Activated CD8-positive, alpha-beta memory T cell treated with anti-CD3 and anti-CD28 coated beads, Interleukin-2, amount 50 U/mL, for 1 hour (primary cell): ENCODE measurements around the gene DMTF1.
A peak's percentile ranks its signal among the peaks of the same experiment; 100 is the strongest.
"Not testable (repeated sequence)": the region's sequence is repeated elsewhere in the genome, so short reads cannot be mapped to it uniquely, and the experiment has no call there.

Experiments
- DNase-seq: peaks from one replicate; pipeline ENCODE4 v3.0.0-alpha.2; 2020; ENCODE audit errors: extremely low read depth

DMTF1 gene, protein sequence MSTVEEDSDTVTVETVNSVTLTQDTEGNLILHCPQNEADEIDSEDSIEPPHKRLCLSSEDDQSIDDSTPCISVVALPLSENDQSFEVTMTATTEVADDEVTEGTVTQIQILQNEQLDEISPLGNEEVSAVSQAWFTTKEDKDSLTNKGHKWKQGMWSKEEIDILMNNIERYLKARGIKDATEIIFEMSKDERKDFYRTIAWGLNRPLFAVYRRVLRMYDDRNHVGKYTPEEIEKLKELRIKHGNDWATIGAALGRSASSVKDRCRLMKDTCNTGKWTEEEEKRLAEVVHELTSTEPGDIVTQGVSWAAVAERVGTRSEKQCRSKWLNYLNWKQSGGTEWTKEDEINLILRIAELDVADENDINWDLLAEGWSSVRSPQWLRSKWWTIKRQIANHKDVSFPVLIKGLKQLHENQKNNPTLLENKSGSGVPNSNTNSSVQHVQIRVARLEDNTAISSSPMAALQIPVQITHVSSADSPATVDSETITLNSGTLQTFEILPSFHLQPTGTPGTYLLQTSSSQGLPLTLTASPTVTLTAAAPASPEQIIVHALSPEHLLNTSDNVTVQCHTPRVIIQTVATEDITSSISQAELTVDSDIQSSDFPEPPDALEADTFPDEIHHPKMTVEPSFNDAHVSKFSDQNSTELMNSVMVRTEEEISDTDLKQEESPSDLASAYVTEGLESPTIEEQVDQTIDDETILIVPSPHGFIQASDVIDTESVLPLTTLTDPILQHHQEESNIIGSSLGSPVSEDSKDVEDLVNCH

DNA sequence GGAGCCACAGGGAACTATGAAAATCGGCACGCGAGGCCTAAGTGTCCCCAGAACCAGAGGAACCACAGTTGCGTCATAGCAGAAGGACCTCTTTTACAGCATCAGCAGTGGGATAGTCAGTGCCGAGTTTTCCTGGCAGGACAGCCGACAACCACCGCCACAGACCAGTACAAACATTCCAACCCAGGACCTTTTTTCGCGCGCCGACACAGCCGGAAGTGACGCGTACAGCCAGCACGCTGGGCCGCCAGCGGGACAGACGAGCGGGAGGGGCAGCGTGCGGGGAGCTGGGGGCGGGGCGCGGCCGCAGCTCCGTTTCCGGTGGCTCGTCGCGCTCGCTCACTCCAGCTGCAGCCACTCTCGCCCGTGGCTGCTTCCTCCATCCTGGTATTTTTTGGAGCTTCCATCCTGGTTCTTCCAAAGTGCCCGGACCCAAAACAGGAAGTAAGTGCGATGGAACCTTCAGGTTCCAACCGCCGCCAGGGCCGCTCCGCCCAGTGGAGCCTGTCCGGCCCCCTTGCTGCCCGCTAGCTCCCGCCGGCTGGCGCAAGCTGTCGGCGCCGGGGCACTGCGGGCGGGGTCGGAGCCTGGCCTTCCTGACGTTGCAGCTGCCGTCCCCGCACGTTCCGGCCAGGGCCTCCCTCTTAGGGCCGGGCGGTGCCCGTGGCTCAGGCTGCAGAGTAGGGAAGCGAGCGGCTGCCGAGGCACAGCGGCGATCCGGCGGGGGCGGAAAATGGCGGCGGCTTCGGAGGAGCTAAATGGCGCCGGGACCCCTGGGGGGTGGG lies at the start of gene DMTF1:
TSS of gene DMTF1 (plus strand) at position 342 of the 785 bp plus-strand sequence. CDS start 12,489 bp downstream, outside the sequence.
- DNase-seq = peak; percentile 53

DNA sequence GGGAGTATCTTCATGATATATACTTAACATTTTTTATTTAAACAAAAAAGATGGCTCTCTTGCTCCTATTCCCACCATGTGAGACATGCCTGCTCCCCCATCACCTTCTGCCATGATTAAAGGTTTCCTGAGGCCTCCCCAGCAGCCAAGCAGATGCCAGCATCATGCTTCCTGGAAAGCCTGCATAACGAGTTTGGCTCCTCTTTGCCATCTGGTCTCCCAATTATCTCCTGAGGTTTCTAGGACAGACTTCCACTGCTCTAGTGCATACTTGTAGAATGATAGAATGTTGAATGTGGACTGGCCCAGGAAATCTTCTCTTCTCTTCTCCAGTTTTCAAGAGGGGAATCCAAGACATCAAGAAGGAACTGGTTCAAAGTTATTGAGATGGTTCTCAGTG lies 46.9 kb upstream of the DMTF1 start:
- no peak for DNase-seq

DNA sequence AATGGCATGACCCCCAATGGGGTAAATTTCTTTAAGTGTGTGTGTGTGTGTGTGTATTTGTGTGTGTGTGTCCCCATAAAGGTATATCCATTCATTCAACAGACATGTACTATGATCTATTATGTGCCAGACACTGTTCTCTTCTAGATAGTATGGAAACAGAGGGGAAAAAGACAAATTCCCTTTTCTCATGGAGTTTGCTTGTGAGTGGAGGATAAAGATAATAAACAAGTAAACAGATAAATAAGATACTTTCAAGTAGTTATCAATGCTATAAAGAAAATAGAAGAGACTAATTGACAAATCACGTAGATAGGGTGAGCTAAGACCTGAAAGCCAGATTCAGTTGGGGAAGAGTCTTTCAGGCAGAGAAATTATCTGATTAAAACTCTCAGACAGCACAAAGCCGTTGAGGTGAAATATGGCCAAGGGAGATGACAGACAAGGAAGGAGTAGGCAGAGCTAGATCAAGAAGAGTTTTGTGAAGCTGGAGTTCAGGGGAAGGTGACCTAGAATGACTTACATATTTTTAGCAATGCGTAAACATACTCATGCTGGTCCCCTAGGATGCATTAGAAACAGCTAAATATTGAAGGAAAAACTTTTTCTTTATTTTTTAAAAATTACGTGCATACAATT lies 45.2 kb upstream of the DMTF1 start:
- no peak for DNase-seq

DNA sequence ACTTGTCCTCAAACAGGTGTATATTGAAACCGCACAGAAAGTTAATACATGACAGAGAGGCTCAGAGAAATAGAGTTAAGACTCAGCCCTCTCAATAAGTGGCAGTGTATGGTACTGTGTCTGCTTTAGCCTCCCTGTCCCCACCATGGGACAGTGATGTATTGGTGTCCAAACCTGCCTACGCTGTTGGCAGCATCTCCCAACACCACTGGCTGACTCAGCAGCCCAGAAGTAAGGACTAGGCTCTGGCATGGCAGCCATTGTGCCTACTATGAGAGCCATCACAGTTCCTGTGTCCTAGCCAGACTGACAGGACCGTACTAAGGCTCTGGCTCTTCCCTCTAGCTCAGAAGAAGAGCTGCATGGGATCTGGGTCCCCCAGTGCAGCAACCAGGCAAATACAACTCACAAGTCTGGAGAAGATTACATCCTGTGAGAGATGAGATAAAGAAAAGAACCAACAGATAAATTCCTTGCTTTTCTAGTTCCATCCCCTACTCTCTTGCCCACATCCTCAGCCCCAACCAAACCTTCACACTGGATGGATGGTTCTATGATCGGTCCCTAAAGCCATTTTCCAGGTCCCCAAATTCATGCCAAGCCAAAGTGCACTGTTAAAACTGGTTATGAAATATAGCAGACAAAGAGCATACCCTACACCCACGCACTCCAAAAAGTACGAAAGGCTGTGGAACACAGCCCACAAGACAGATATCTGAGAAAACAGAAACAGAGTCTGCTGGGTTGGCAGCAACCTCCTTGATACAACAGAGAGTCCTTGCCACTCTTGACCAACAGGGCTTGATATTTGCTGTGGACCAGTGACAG lies 44.1 kb upstream of the DMTF1 start:
- no peak for DNase-seq

DNA sequence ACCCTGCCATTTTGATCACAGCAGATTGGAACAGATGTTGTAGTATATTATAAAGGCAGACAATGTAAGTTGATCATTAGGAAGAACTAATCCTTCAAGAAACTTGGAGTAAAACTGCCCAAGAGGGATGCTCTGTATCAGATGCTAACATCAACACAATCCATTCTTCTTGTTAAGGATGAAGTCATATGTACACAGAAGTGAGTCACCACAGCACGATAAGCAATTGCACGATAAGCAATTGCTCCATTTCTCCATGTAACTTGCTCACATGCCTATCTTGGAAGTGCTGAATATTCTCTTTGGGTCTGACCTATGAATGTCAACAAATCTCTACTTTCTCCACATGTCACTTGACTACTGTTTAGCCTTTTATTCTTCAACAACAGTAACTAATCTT lies 41.5 kb upstream of the DMTF1 start:
- no peak for DNase-seq

DNA sequence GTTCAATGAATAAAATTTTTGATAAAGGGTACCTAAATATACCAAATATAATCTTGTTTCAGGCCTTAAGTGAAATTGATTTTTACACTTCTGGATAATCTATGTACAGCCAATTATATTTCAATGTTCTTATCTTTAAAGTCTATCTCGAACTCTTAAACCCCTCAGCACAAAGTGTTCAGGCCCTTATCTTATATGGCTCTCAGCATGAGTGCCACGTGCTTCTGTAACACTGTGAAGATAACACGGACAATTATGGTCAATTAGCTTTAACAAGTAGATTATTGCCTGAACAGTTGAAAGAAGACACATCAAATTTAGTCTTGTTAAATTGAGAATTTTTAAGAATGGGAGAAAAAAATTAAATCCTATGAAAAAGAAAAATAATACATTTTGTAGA lies 40.4 kb upstream of the DMTF1 start:
- DNase-seq = no peak

DNA sequence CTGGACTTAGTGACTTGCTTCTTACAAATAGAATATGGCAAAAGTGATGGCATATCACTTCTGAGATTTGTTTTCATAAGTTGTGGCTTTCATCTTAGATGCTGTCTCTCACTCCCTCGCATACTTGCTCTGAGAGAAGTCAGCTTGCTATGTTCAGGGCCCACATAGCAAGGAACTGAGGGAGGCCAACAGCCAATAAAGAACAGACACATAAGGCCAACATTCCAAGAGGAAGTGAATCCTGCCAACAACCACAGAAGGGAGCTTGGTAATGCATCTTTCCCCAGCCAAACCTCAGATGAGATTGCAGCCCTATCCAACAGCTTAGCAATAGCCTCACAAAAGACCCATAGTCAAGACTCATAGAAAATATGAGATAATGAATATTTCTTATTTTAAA lies 39.2 kb upstream of the DMTF1 start:
- DNase-seq = no peak

DNA sequence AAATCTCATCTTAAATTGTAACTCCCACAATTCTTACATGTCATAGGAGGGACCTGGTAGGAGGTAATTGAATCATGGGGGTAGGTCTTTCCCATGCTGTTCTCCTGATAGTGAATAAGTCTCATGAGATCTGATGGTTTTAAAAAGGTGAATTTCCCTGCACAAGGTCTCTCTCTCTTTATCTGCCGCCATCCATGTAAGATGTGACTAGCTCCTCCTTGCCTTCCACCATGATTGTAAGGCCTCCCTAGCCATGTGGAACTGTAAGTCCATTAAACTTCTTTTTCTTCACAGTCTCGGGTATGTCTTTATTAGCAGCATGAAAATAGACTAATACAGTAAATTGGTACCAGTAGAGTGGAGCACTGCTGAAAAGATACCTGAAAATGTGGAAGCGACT lies 38.3 kb upstream of the DMTF1 start:
- DNase-seq = not testable (repeated sequence)

DNA sequence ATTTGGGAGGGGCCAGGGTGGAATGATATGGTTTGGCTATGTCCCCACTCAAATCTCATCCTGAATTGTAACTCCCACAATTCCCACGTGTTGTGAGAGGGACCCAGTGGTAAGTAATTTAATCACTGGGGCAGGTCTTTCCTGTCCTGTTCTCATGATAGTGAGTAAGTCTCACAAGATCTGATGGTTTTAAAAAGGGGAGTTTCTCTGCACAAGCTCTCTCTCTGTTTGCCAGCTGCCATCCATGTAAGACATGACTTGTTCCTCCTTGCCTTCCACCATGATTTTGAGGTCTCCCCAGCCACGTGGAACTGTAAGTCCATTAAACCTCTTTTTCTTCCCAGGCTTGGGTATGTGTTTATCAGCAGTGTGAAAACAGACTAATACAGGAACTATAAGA lies 36.5 kb upstream of the DMTF1 start:
- not testable (repeated sequence) for DNase-seq

DNA sequence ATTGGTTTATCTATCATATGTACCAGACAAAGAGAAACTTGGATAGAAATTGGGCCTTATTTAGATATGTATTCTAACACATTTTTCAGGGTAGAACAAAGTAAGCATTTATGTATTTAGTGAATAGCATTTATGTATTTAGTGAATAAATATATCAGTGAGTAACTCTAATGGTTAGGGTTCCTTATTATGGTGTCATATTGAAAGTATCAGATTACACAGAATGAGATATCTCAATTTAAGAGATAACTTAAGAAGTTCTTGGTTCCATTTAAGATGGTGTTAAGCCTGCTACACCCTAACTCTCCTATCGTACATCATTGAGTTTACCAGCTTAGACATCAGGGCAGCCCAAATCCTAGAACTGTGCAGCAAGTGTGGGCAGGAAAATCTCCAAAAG lies 35.9 kb upstream of the DMTF1 start:
- DNase-seq = no peak

DNA sequence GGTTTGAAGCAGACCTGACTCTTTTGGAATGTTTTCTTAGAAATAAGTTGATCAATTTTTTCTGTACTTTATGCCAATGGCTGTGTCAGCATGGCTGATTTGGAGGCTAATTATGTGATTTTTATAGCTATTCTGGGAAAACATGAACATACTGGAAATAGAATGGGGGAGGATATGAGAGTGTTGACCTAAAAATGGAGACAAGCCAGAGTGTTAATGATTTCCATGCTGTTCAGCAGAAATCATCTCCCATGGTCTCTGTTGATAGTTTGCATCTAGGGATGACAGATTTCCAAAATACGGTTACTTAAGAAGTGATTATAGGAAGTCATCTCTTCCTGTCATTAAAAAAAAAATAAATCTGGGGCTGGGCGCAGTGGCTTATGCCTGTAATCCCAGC lies 32.7 kb upstream of the DMTF1 start:
- DNase-seq = no peak

DNA sequence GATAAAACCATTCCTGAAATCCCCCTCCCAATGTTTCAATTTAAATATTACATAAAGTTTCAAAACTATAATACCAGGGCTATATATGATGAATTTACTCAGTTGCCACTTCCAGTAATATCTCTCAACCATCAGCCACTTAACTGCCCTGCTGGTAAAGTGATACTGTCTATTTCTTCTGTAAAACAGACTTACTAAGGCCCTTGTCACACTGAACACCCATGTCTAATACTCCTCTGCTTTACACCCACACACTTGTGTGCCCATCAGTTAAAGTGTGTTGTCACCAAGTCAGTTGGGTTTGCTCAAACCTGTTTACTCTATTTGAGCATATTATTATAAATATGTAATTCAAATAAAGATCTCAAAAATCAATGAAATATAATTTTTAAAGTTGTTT lies 29.1 kb upstream of the DMTF1 start:
- no peak for DNase-seq

DNA sequence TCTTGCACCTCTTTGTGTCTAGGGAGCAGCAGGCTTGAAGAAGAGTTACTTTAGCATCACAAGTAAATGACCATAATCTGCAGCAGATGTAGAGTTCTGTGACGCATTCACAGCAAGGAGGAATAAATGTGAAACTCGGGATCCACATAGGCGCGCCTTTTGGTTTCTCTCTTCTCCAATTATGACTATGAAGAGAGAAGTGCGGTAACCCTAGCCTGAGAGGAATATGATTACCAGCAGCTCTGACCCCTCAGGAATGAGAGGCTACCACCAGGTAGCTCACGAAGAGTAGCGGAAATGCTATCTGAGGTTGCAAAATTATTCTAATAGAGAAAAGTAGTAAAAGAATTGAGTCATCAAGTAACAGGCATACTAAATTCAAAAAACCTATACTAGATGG lies 25.2 kb upstream of the DMTF1 start:
- no peak for DNase-seq

DNA sequence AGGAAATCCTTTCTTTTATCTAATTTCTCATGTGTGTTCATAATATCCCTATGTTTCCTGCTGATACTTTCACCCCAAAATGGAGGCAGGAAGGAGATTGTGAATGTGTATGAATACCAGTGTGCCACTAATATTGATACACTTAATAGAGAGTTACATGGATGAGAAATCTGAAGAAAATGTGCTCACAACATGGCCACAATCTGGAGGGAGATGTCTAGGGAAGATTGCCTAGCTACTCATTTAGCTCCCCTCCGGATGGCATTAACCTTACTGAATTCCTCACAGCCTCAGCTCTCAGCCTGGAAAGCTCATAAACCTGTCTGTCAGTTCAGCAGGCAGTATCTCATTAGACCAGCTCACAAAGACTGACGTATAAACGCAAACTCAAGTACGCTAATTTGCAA lies 23.4 kb upstream of the DMTF1 start:
- DNase-seq = no peak

DNA sequence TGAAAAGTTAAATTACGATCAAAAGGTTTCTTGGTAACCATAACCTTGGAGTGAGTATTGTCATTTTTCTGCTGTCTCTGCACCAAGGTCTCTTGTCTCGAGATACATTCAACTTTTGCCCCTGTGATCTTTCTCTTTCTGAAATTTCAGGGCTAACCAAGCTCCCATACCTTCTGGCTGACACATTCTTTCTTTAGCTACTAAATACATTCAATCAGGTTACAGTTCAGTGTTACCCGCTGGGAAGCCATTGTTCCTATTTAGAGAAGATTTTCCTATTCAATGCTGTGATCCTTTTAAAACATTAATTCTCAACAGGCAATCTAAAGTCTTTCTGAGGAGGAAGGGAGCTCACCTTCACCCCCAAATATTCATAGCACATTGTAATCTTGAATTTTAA lies 22.9 kb upstream of the DMTF1 start:
- no peak for DNase-seq

DNA sequence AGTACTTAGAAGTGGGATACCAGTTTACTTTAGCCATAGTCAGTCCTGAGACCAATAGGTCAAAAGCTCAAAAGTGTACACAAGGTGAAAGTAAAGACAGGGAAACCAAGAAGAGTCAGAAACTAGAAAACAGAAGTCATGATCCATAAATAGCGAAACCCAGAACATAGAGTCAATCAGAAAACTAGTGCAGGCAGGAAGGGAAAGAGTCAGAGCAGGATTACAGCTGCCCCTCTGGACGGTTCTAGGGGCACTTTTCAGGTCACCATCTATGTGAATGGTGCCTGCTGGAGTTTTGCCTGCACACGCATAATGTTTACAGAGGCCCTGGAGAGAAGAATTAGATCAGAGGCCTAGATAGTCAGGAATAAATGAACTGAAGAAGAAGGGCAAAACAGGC lies 22.4 kb upstream of the DMTF1 start:
- DNase-seq = no peak

DNA sequence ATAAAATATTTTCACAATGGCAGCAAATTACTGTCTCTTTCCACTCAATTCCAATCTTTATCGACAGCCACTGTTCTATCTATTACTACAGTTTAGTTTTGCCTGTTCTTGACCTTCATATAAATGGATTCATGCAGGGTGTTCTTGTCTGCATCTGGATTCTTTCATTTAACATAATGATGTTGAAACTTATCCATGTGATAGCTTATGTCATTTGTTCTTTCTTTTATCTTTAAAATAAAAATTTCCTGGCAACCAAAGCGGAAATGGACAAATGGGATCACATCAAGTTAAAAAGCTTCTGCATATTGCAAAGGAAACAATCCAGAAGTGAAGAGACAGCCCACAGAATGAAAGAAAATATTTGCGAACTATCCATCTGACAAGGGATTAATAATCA lies 20.5 kb upstream of the DMTF1 start:
- no peak for DNase-seq

DNA sequence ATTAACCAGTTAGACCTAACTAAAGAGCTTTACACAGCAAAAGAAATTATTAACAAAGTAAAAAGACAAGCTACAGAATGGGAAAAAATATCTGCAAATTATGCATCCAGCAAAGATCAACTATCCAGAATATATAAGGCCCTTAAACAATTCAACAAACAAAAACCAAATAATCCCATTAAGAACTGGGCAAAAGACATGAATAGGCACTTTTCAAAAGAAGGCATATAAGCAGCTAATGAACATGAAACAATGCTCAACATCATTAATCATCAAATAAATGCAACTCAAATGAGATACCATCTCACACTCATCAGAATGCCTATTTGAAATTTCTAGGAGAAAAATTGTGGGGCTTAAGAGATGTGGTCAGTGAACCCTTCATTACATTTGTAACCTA lies 15.0 kb upstream of the DMTF1 start:
- DNase-seq = no peak

DNA sequence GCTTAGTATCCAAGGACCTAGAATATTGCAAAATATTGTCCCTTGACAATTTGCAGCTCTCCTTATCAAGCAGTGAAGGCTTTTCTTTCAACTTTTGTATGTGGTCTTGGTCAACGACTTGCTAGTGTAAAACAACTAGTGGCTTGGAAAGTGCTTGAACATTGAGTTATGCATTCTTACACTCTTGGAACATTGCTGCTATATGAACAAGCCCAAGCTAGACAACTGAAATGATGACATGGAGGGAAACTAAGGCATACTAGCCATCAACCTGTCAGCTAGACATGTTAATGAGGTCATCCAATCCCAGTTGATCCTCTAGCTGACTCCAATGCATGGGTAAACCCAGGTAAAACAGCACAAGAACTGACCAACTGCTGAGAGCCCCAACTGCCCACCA lies 12.7 kb upstream of the DMTF1 start:
- no peak for DNase-seq

DNA sequence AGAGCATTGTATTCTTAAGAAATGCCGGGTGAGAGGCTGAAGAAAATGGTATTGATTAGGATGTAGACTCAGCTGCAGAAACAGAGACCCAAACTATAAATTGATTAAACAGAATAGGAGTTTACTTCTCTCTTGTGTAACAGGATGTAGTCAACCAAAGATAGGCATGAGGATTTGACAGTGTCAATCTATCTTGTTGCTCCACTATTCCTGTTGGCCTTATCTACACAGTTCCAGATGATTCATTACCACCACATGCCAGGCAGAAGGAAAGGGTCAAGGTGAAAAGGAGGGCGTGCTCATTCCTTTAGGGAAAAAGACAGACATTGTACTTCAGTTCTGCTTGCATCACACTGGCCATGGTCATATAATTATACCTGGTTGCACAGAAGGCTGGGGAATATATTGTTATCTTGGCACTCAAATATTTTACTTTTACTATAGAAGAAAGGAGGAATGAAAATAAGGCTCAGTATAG lies 11.9 kb upstream of the DMTF1 start:
- no peak for DNase-seq

DNA sequence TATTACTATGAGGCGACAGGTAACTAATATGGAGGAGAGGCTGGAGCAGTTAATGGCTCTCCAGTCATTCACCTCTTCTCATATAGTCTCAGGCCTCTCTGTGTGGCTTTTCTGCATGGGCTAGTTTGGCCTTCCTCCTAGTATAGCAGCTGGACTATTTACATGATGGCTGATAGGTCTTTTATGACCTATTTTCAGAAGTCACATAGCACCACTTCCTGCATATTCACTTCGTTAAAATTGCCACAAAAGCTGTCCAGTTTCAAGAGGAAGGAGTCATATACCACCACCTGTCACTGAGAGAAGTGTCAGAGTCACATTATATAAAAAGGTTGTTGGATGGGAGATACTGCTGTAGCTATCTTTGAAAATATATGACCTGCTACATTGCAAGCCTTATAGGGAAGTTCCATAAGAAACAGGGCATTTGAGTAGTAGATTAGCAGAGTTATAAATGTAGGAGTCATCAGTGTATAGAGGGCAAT lies 8.0 kb upstream of the DMTF1 start:
- DNase-seq = no peak
